Urothelium cell line (cell line): ENCODE measurements around the gene SMIM14.
A peak's percentile ranks its signal among the peaks of the same experiment; 100 is the strongest.
"Not testable (repeated sequence)": the region's sequence is repeated elsewhere in the genome, so short reads cannot be mapped to it uniquely, and the experiment has no call there.

ENCODE experiments used
- DNase-seq: peaks from one replicate; pipeline ENCODE4 v3.0.0; 2011; ENCODE audit warnings: low spot score, mixed read lengths
- FAIRE-seq: peaks from 2 replicates; lab custom pipeline; 2011; peaks lifted over from hg19 to GRCh38; lab: Jason Lieb, UNC

Gene SMIM14

GRCh38 chr4:39648827-39649558 is 10.3 kb upstream of the SMIM14 start:
- no peak for DNase-seq

GRCh38 chr4:39648213-39648612 is 9.5 kb upstream of the SMIM14 start:
- DNase-seq (no peak), FAIRE-seq (no peak)

More at GRCh38 chr4:39648827-39649558, 10.3 kb upstream of the SMIM14 start:
- no peak for FAIRE-seq

- FAIRE-seq (no peak), DNase-seq (no peak)
Observed at GRCh38 chr4:39642885-39643552, 4.4 kb upstream of the SMIM14 start.

- FAIRE-seq, result no peak
- no peak for DNase-seq
Observed at GRCh38 chr4:39641451-39641850, 2.8 kb upstream of the SMIM14 start.

DNA sequence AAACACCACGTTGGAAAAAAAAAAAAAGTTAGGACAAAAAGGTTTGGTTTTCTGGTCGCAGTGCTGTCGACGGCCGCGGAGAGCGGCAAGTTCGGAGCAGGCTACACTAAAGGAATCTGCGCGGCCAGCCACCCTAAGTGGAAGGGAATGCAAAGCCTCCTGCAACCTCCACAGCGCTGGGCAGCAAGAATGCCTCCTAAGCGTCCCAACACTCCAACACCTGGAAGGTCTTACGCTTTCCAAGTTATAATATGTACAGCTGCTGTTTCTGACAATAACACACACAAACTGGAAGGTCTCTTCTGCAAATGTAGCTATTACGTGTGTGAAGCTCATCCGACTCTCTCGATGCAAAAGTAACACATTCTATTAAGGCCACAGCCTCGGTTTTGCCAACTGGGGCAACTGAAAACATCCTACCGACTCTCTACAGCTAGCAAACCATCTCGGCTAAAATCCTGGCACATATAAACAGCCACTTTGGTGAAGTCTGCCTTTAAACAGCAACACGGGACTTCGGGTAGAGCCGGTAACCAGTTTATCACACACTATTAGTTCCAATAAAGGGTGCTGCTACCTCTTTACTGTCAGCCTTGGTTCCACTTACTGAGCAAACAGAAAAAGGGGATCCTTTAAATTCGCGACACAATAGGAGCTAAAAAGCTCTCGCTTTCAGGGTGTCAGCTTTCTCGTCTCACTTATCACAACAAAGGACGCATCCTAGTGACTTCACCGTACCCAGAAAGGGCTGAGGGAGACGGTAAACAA is 895 bp downstream of the SMIM14 start:
- peak; percentile 71 for DNase-seq
- FAIRE-seq, result peak; percentile 30

- DNase-seq (no peak), FAIRE-seq (no peak)
Observed at GRCh38 chr4:39637221-39637585, 1.5 kb downstream of the SMIM14 start.

DNA sequence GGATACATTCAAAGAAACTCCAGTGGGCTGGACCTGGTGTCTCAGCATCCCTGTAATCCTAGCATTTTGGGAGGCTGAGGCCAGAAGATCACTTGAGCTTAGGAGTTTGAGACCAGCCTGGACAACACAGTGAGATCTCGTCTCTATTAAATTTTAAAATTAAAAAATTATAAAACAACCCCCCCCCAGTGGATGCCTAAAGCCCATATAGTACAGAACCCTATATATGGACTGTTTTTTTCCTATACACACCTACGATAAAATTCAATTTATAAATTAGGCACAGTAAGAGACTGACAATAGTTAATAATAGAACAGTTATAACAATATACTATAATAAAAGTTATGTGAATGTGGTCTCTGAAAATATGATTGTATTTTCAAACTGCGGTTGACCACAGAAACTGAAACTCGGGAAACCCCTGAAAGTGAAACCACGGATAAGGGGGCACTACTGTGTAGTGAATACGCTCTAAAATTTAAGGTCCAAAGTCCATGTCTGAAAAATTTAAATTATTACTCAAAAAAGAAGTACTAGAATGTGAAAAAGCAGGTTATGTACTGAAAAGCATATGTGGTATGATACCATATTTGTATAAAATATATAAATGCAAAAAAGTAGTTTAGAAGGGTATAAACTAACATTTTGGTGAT is 2.0 kb downstream of the SMIM14 start:
- FAIRE-seq (no peak), DNase-seq (no peak)

GRCh38 chr4:39635023-39635422 is 3.6 kb downstream of the SMIM14 start:
- no peak for FAIRE-seq
- no peak for DNase-seq

DNA sequence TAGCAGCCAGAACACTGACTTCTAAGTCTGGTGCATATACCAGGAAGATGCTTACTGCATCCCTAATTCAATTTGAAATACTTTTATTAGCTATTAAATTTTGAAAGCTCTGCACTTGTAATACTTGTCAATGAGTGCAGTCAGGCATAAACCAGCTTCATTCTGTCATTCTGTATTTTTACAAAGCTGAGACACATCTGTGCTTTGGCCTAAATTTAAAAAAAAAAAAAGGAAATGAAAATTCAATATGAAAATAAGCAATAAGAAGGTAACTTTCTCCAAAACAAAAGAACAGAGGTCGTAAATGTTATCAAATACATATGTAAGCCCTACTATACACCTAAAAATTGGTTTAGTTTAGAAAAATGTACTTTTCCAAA is 7.0 kb downstream of the SMIM14 start:
- DNase-seq (no peak), FAIRE-seq (no peak)

DNA sequence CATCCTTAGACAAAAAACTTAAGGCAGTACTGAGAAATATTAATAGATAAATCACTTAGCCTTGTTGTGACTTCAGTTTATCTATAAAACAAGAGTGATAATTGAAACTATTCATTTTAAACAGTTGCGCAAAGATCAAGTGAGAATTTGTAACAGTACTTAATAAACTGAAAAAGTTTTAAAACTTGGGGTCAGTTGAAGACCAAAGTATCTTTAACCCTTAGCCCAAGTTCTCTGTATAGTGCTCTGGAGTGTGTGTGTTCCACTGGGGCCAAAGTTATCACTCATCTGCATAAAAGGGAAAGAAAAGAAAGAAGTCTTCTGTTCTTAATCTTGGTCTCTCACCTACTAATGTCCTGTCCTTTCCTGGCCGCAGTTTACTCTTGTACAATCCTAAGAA is 11.3 kb downstream of the SMIM14 start:
- DNase-seq (no peak), FAIRE-seq (no peak)

DNA sequence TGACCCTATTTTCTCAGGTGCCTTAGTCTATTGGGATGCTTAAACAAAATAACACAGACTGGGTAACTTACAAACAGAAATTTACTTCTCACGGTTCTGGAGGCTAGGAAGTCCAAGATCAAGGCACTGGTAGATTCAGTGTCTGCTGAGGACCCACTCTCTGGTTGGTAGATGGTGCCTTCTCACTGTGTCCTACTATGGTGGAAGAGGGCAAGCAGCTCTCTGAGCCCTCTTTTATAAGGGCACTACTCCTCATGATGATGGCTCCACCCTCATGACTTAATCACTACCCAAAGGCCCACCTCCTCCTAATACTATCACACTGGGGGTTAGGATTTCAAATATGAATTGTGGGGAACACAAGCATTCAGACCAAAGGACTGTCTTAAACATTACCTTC is 11.8 kb downstream of the SMIM14 start:
- FAIRE-seq (no peak), DNase-seq (no peak)

GRCh38 chr4:39626261-39626660 is 12.4 kb downstream of the SMIM14 start:
- DNase-seq (no peak), FAIRE-seq (no peak)

- peak; percentile 60 for DNase-seq
- FAIRE-seq, result no peak
Observed at GRCh38 chr4:39621582-39621981, 17.1 kb downstream of the SMIM14 start.

GRCh38 chr4:39620551-39621313 is 17.9 kb downstream of the SMIM14 start:
- DNase-seq, result no peak
- FAIRE-seq, result no peak

DNA sequence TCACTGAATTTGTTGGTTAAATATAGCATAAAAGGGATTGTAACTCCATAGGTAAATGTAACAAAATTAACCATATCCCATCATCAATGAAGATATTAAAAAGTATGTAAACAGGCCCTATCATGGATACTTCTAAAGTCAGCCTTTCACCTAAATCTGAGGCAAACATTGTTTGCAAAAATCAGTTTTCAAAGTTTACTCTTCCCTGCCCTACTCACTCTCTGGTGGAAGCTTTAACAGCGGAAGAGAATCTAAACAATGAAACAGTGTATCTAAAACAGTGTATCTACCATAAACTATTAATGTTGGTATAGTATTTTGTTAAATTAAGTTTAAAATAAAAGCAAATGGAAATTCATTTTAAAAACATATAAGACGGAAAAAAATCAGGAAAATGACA is 21.1 kb downstream of the SMIM14 start:
- FAIRE-seq, result no peak
- no peak for DNase-seq

- DNase-seq (no peak), FAIRE-seq (no peak)
Observed at GRCh38 chr4:39616651-39617050, 22.0 kb downstream of the SMIM14 start.

GRCh38 chr4:39616112-39616511 is 22.6 kb downstream of the SMIM14 start:
- not testable (repeated sequence) for DNase-seq, FAIRE-seq

DNA sequence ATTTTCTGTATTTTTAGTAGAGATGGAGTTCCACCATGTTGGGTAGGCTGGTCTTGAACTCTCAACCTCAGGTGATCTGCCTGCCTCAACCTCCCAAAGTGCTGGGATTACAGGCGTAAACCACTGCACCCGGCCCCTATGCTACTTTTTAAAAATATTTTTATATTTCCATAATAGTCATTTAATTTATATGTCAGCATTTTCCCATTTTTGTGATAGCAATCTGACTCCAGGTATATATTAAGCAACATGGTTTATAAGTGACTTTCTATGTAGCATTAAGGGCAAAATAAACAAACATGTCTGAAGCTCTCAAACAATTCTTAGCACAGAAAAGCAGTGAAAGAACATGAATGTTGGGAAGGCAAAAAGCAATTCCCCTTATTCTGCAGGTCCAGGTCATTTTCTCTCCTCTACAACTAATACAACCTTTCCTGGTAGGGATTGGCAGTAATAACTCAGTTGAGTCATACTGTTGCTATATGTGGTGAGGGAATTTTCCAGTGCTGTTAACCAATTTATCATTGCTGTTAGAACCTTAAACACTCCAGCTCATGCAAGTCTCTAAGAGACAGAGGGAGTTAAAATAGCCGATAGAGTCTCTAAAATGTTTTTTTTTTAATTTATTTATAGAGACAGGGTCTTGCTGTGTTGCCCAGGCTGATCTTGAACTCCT is 24.0 kb downstream of the SMIM14 start:
- DNase-seq, result no peak
- no peak for FAIRE-seq

- DNase-seq (no peak), FAIRE-seq (no peak)
Observed at GRCh38 chr4:39613093-39613656, 25.5 kb downstream of the SMIM14 start.

DNA sequence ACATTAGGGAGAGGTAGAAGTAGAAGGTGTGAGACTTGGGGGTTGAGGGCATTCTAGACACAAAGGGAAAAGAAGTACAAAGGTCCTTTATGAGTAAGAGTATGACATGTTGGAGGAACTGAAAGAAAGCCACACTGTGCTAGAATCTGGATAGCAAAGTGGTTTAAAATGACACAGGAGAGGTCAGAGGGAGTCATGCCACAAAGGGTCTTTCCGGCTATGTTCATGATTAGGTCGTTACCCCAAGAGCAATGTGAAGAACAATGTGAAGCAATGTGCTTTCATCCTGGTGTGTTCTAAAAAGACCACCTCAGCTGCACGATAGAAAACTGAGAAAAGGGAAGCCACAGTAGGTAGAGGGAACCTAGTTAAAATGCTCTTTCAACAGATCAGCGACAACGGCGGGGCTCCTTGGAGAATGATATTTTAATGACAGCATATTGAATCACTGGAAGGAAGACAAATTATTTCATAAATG is 29.2 kb downstream of the SMIM14 start:
- DNase-seq (no peak), FAIRE-seq (no peak)
